Osteocyte (in vitro differentiated cells): Measurements from ENCODE around the gene GAMT. TPM values are rescaled to one million over a fixed set of nuclear protein-coding genes. Genes with fewer than 3 reads are reported as not detected.

Experiments
- DNase-seq: peaks from one replicate; pipeline ENCODE4 v3.0.0; 2021; ENCODE audit warnings: mixed read lengths; ENCODE audit not compliant: unreplicated experiment; ENCODE audit errors: extremely low spot score
- H3K27ac Mint-ChIP-seq: one replicate; pipeline ENCODE4 v1.8.0; 2021; ENCODE audit warnings: mild to moderate bottlenecking, mixed read lengths; ENCODE audit not compliant: unreplicated experiment
- H3K27me3 Mint-ChIP-seq: one replicate; pipeline ENCODE4 v1.8.0; 2021; ENCODE audit warnings: mixed read lengths; ENCODE audit not compliant: unreplicated experiment
- H3K36me3 Mint-ChIP-seq: one replicate; pipeline ENCODE4 v1.8.0; 2021; ENCODE audit warnings: mixed read lengths; ENCODE audit not compliant: unreplicated experiment
- H3K4me1 Mint-ChIP-seq: one replicate; pipeline ENCODE4 v1.8.0; 2021; ENCODE audit warnings: mixed read lengths; ENCODE audit not compliant: unreplicated experiment
- H3K4me3 Mint-ChIP-seq: one replicate; pipeline ENCODE4 v1.8.0; 2021; ENCODE audit warnings: mild to moderate bottlenecking, moderate library complexity, mixed read lengths; ENCODE audit not compliant: unreplicated experiment
- H3K9me3 Mint-ChIP-seq: one replicate; pipeline ENCODE4 v1.8.0; 2021; ENCODE audit warnings: mixed read lengths; ENCODE audit not compliant: unreplicated experiment
- total RNA-seq: library from RNA; stranded (reverse); gene quantifications from 2 replicates; pipeline ENCODE4 v1.2.1, GENCODE V29; 2021
- TF ChIP-seq, protein P1 (sequence below): fragments of 200-600 bp; sonication (generic); IDR thresholded peaks from 2 replicates; pipeline ENCODE4 v1.5.0; 2021; ENCODE audit warnings: antibody characterized with exemption, mild to moderate bottlenecking, moderate library complexity

GAMT gene
- total RNA-seq, 1 donor from 2014 or later, result 35.3 TPM

DNA sequence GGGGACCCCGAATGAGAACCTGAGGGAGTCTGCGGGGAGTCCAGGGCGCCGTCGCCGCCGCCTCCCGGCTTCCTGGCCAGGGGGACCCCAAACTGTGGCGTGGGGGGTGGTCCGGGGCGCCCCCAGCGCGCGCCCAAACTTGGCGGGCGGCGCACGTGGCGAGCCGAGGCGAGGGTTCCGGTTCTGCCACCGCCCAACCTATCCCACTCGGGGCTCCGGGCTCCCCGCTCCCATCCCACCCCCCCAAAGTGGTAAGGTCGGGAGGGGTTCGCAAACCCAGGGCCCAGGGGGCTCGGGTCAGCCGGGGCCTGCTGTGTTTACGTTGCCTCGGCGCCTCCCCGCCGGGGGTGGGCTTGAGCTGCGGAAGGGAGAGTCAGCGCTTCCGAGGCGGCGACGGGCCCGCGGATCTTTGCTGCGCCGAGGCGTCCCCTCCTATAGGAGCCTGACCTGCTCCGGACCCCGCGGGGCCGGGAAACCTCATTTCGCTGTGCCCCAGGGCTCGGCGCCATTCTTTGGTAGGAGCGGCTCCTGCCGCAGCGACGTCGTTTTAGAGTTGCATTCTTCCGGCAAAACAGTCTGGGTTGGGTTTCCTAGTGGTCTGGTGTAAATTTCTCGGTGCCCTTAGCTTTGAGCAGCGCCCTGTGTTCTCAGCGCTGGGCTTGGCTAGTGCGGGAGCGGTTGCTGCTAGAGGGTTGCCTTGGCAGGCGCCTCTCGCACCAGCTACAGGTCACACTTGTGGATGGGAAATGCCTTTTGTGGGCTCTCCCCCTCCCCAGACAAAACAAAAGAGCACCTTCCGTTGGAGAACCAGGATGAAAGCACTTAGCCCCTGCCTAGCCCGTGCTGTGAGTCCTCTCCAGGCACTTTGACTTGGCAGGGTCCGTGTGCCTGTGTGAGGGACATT, 7.2 kb upstream of the GAMT start:
- H3K4me3 Mint-ChIP-seq, result peak overlapping the region; percentile 85
- H3K9me3 Mint-ChIP-seq, result no peaks in the 10 kb centered on the region
- TF ChIP-seq, protein P1, sequence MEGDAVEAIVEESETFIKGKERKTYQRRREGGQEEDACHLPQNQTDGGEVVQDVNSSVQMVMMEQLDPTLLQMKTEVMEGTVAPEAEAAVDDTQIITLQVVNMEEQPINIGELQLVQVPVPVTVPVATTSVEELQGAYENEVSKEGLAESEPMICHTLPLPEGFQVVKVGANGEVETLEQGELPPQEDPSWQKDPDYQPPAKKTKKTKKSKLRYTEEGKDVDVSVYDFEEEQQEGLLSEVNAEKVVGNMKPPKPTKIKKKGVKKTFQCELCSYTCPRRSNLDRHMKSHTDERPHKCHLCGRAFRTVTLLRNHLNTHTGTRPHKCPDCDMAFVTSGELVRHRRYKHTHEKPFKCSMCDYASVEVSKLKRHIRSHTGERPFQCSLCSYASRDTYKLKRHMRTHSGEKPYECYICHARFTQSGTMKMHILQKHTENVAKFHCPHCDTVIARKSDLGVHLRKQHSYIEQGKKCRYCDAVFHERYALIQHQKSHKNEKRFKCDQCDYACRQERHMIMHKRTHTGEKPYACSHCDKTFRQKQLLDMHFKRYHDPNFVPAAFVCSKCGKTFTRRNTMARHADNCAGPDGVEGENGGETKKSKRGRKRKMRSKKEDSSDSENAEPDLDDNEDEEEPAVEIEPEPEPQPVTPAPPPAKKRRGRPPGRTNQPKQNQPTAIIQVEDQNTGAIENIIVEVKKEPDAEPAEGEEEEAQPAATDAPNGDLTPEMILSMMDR, result no peak
- no peak for DNase-seq
- peaks cover 12% of the 10 kb centered on the region for H3K36me3 Mint-ChIP-seq
- H3K4me1 Mint-ChIP-seq, result peaks cover 44% of the 10 kb centered on the region
- peak overlapping the region; percentile 89 for H3K27ac Mint-ChIP-seq
- H3K27me3 Mint-ChIP-seq, result no peaks in the 10 kb centered on the region

DNA sequence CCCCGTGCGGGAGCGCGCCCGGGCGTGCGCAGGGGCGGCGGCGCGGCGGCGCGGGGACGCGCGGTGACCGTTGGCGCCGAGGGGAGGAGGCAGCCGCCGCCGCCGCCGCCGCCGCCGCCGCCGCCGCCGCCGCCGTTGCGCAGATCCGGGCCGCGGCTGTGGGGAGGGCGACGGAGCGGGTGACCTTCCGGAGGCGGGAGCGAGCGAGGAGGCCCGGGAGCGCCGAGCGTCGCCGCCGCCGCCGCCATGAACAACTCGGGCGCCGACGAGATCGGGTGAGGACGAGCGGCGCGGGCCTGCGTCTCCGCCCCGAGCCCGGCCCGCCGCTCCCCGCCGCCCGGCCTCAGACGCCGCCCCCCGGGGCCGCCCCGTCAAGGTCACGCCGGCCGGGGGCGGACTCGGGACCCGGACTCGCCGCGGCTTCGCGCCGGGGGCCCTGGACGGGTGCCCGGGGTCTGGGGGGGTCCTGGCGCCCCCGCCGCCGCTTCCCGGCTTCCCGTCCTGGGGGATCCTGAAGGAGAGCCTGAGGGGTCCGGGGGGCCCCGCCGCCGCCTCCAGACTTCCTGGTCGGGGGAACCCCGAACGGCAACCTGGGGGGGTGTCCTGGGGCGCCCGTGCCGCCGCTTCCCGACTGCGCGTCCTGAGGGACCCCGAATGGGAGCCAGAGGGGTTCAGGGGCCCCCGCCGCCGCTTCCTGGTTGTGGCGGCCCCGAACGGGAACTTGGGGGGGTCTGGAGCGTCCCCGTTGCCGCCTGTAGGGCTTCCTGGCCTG, 6.4 kb upstream of the GAMT start, which contains the start of gene DAZAP1:
Gene DAZAP1, plus strand, starts transcription at position 59 of the 772 bp plus-strand sequence. Its CDS starts 188 bp downstream, at position 247.
- TF ChIP-seq, protein P1, result no peak
- Mint-ChIP-seq H3K9me3 (no peaks in the 10 kb centered on the region), H3K4me1 (peaks cover 46% of the 10 kb centered on the region), H3K27ac (peak within 1 kb of the TSS; percentile 80), H3K4me3 (peak within 1 kb of the TSS; percentile 85), H3K27me3 (no peaks in the 10 kb centered on the region), H3K36me3 (peaks cover 9% of the 10 kb centered on the region)
- DNase-seq, result no peak

DNA sequence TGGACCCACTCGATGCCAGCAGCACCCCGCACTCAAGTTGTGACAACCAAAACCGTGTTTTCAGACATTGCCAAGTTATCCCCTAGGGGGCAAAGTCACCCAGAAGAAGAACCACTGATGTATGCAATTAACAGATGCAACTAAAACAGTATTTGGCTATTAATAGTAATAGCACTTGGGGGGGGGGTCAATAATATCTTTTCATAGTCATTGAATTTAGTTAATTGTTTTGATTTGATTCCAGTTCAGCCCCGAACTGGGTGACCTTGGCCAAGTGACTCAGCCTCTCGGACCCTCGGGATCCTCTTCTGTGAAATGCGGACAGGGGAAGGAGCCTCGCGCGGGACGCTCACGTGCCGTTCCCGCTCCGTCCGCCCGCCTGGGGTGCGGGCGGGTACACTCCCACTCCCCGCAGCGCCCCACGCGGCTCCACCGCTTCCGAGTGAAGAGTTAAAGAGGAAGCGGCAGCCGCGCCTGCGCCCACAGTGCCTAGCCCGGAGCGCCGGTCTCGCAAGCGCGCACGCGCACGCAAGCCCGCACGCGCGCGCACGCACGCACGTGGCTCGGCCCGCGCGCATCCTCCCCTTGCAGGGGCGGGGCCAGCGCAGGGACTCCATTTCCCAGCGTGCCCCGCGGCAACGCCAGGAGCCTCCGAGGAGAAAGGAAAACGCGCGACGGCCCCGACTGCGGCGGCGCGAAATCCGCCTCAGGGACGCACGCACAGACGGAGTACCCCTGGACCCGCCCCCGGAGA, 5.6 kb upstream of the GAMT start:
- H3K27ac Mint-ChIP-seq, result peak overlapping the region; percentile 80
- no peaks in the 10 kb centered on the region for H3K27me3 Mint-ChIP-seq
- TF ChIP-seq, protein P1, result peak; percentile 38
- H3K36me3 Mint-ChIP-seq, result peaks cover 9% of the 10 kb centered on the region
- DNase-seq, result peak; percentile 100
- H3K4me3 Mint-ChIP-seq, result peak overlapping the region; percentile 66
- peaks cover 44% of the 10 kb centered on the region for H3K4me1 Mint-ChIP-seq
- no peaks in the 10 kb centered on the region for H3K9me3 Mint-ChIP-seq

DNA sequence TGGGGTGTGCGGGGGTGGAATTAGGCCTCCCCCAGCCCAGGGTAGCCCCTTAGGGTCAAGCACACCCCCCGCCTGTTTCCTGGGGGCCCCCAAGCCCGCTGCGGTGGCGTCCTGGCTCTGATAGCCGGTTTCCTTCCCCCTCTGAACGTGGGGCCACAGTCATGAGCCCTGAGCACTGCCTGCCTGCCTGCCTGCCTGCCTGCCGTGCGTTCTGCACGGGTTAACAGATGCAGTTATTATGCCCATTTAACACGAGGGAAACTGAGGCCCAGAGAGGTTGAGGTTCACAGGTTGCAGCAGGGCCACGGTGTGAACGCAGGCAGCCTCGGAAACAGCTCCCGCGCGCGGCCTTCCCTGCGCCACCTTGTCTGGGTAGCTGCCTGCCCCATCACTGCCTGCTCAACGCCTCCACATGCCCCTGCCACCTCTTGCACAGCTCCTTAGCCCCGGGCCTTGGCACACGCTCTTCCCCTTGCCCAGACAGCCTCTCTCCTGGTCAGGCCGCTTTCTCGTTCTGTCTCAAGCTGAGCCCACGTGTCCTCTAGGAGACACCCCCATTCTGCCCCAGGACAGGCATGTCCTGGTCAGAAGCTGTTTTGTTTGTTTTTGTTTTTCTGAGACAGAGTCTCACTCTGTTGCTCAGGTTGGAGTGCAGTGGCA, 1.2 kb upstream of the GAMT start:
- DNase-seq, result no peak
- H3K4me3 Mint-ChIP-seq, result peak overlapping the region; percentile 67
- no peaks in the 10 kb centered on the region for H3K9me3 Mint-ChIP-seq
- H3K4me1 Mint-ChIP-seq, result peaks cover 19% of the 10 kb centered on the region
- peaks cover 2% of the 10 kb centered on the region for H3K36me3 Mint-ChIP-seq
- TF ChIP-seq, protein P1, result no peak
- H3K27ac Mint-ChIP-seq, result peak overlapping the region; percentile 54
- no peaks in the 10 kb centered on the region for H3K27me3 Mint-ChIP-seq
